ENCODE measurements around the gene KRTAP5-5.
"Not testable (repeated sequence)": the region's sequence is repeated elsewhere in the genome, so short reads cannot be mapped to it uniquely, and the experiment has no call there.

KRTAP5-5 gene

GRCh38 chr11:1629326-1630185 is at the start of gene KRTAP5-5:
KRTAP5-5 (plus strand) TSS chr11:1629775; CDS start chr11:1629841, 66 bp downstream.
- no peak for DNase-seq

- DNase-seq = no peak
These were observed 47.6 kb upstream of the KRTAP5-5 start for GRCh38 chr11:1581976-1582375.

DNA sequence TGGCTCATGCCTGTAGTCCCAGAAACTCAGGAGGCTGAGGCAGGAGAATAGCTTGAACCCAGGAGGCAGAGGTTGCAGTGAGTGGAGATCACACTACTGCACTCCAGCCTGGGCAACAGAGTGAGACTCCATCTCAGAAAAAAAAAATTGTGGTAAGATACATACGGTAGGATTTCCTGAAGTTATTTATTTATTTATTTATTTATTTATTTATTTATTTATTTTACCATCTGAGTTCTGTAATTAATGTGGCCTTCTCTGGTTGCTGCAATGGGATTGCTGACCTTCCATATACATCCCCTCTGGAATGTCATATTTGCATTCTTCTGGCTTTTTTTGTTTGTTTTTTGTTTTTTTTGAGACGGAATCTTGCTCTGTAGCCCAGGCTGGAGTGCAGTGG is 46.7 kb upstream of the KRTAP5-5 start:
- not testable (repeated sequence) for DNase-seq

DNA sequence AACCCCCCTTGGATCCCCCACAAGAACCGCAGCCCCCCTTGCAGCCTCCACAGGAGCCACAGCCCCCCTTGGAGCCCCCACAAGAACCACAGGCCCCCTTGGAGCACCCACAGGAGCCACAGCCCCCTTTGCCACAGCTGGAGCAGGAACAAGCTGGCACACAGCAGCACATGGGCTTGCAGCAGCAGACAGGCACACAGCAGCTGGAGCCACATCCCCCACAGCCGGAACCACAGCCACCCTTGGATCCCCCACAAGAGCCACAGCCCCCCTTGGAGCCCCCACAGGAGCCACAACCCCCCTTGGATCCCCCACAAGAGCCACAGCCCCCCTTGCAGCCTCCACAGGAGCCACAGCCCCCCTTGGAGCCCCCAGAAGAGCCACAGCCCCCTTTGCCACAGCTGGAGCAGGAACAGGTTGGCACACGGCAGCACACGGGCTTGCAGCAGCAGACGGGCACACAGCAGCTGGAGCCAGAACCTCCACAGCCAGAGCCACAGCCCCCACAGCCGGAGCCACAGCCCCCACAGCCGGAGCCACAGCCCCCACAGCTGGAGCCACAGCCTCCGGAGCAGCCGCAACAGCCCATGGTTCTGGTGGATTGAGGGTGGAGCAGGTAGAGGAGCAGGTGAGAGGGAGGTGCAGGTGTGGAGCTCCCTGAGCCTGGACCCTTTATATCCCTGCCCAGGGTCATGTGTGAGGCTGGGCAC is 44.8 kb upstream of the KRTAP5-5 start, which contains the start of gene KRTAP5-1:
Gene KRTAP5-1 (minus strand): TSS at position 623 of the 710 bp plus-strand sequence. CDS start 34 bp downstream, at position 589.
- not testable (repeated sequence) for DNase-seq

GRCh38 chr11:1586699-1587098 is 42.9 kb upstream of the KRTAP5-5 start:
- no peak for DNase-seq

DNA sequence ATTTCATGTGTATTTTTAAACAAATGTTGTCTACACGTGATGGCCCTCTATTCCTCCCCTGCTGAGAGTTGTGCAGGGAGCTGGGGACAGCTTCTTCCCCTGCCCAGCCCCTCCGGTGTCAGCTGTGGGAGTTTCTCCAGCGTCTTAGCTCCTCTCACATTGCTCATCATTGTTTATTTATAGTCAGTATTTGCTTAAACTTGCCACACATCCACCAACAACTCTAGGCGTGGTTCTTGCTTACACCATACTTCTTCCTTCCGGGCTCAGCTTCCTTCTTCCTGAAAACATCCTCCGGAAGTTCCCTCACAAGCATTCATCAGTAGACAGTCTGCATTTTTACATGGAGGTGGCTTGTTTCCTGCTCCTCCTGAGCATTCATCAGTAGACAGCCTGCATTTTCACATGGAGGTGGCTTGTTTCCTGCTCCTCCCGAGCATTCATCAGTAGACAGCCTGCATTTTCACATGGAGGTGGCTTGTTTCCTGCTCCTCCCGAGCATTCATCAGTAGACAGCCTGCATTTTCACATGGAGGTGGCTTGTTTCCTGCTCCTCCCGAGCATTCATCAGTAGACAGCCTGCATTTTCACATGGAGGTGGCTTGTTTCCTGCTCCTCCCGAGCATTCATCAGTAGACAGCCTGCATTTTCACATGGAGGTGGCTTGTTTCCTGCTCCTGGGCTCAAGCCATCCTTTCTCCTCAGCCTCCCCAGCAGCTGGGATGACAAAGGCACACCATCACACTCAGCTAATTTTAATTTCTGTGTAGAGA is 40.2 kb upstream of the KRTAP5-5 start:
- not testable (repeated sequence) for DNase-seq

DNA sequence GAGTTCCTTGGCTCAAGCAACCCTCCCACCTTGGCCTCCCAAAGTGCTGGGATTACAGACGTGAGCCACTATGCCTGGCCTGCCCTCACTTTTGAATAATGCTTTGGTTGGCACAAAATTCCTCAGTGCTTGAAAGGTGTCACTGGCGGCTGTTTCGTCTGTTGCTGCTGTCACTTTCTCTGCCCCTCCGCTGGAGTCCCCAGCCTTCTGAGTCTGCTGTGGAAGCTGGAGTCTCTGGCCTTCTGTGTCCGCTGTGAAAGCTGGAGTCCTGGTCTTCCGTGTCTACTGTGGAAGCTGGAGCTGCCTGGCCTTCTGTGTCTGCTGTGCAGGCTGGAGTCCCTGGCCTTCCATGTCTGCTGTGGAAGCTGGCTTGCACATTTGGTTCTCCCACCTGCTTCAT is 39.6 kb upstream of the KRTAP5-5 start:
- no peak for DNase-seq

GRCh38 chr11:1592628-1593027 is 36.9 kb upstream of the KRTAP5-5 start:
- DNase-seq = no peak

GRCh38 chr11:1595994-1596575 is 33.5 kb upstream of the KRTAP5-5 start:
- not testable (repeated sequence) for DNase-seq

GRCh38 chr11:1596576-1597121 is 32.9 kb upstream of the KRTAP5-5 start:
- not testable (repeated sequence) for DNase-seq

DNA sequence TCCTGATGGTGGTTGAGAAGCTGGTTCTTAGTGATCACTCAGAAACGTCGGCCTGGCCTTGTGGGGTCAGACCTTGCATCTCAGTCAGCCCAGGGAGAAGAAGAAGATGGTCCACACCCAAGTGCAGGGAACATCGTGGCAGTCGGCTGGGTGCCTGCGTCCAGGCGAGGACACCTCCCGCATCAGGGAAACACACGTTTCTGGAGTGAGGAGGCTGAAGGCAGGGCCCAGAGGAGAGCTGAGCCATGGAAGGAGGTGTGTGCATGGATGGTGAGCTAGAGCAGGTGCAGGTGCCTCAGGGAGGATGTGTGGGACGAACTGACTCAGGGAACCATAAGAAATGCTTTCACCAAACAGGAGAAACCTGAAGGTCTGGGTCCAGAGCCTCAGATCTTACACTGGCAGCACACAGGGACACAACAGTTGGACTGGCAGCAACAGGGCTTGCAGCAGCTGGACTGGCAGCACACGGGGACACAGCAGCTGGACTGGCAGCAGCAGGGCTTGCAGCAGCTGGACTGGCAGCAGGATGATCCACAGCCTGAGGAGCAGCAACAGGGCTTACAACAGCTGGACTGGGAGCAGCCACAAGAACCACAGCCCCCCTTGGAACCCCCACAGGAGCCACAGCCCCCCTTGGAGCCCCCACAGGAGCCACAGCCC is 32.1 kb upstream of the KRTAP5-5 start:
- DNase-seq = no peak

GRCh38 chr11:1597994-1598380 is 31.6 kb upstream of the KRTAP5-5 start, which contains the start of gene KRTAP5-2:
KRTAP5-2 (minus strand) TSS chr11:1598294; CDS start chr11:1598250, 44 bp downstream.
- no peak for DNase-seq

DNA sequence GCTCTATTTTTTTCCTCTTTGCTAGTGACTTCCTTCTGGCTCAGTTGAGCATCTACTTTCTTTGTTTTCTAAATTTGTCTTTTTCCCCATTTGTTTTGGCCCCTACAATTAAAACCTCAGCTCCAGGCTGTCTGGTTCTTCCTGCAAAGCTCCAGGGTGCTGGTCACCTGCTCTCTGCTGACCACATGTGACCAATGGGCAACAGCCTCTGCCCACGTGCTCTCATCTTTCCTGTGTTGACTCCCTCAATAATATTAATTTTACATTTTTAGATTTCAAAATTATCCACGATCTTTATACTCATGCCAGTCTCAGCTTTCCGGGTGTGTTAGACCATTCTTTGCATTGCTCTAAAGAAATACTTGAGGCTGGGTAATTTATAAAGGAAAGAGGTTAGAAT is 31.2 kb upstream of the KRTAP5-5 start:
- DNase-seq = not testable (repeated sequence)

DNA sequence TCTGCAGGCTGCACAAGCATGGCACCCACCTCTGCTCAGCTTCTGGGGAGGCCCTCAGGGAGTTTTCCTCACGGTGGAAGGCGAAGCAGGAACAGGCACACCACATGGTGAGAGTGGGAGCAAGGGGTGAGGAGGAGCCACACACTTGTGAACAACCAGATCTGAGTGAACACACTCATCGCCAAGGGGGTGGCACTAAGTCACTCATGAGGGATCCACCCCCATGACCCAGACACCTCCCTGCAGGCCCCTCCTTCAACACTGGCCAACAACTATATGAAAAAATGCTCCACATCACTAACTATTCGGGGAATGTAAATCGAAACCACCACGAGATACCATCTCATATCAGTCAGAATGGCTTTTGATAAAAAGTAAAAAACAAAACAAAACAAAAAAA is 30.8 kb upstream of the KRTAP5-5 start:
- no peak for DNase-seq

- no peak for DNase-seq
These were observed 28.9 kb upstream of the KRTAP5-5 start for GRCh38 chr11:1600626-1601025.

DNA sequence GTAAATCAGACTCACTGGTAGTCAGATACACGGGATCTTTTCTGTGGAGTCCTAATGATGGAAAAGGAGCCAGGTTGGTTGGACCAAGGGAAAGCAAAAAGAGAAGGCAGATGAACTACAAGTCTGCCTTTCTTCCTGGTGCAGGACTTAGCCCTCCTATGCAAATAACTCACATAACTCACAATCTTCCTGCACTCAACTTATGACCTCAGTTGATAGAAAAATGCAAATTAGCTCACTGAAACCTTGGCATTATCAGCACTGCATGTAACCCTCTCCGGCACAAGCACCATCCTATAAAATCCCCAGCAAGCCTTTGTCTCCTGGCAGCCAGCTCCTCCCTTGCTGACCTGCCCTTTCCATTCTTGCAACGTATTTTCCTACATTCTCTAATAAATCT is 27.9 kb upstream of the KRTAP5-5 start:
- DNase-seq = not testable (repeated sequence)

DNA sequence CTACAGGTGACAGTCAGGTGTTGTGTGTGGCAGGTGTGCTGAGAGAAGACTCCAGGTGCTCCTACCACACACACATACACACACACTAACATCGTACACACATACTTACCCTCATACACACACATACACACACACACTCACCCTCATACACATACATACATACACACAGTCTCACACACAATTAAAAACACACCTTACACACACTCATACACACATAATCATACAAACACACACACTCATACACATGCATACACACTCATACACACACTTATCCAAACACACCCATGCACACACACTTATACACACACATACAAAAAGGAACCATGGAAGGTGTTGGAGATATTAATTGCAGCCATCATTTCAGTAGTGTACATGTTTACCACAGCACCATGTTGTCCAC is 25.9 kb upstream of the KRTAP5-5 start:
- DNase-seq = no peak

DNA sequence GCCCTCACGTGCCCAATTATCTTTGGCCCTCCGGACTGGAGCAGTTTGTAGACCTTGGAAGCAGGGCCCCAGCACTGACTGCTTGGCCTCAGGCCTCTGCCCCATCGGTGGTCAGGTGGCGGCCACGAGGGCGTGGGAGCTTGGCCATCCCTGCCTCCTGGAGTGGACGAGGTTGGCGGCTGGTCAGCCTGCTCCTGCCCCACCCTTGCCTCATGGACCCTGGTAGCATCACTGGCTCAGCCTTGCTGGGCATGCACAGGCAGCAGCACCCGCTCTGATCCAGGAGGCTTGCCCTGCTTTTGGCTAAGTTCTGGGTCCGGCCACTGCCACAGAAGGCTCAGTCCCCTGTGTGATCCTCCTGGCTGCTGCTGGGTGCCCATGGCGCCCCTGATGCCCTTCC is 25.4 kb upstream of the KRTAP5-5 start:
- DNase-seq = no peak

DNA sequence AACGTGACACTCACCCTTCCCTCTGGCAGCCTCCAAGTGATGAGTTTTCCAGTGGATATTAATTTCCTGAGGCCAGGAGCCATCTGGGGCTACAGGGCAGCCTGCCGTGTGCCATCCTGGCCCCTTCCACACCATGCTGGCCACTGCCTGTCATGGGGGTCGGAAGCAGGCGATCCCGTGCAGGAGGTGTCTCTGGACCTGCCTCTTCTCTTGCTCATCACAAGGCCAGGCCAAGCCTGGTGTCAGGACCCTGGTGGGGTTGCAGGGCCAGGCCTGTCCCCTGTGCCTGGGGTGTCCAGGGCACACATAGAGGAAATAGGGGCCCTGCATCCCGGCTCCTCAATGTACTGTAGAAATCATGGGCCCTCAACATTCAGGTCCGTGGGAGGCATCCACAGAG is 24.9 kb upstream of the KRTAP5-5 start:
- DNase-seq = no peak

DNA sequence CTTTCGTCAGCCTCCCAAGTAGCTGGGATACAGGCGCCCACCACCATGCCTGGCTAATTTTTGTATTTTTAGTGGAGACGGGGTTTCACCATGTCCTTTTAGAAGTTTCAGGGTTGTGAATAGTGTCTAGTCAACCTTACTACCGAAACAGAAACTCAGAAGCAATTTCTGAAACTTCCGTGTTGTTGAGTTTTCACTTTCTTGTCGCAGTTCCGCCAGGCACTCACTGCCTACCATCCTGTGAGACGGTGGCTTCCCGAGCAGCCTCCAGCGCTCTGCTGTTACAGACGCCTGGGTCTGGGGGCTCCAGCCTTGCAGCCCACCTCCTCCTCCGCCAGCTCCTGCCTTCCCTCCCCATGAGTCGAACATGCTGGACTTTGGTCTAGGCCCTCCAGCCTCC is 23.7 kb upstream of the KRTAP5-5 start:
- not testable (repeated sequence) for DNase-seq

GRCh38 chr11:1607156-1607845 is 22.3 kb upstream of the KRTAP5-5 start:
- not testable (repeated sequence) for DNase-seq
